Measurements from ENCODE around the gene AP4M1. TPM values are rescaled to one million over a fixed set of nuclear protein-coding genes. Genes with fewer than 3 reads are reported as not detected.
A peak's percentile ranks its signal among the peaks of the same experiment; 100 is the strongest.

Gene AP4M1
- total and polyA plus RNA-seq, 9 of the 15 experiments (the other 6 are each of a cell fraction or from before 2014, with no cell fraction given), result 1.3 to 30.9 (median 14.1) TPM

DNA sequence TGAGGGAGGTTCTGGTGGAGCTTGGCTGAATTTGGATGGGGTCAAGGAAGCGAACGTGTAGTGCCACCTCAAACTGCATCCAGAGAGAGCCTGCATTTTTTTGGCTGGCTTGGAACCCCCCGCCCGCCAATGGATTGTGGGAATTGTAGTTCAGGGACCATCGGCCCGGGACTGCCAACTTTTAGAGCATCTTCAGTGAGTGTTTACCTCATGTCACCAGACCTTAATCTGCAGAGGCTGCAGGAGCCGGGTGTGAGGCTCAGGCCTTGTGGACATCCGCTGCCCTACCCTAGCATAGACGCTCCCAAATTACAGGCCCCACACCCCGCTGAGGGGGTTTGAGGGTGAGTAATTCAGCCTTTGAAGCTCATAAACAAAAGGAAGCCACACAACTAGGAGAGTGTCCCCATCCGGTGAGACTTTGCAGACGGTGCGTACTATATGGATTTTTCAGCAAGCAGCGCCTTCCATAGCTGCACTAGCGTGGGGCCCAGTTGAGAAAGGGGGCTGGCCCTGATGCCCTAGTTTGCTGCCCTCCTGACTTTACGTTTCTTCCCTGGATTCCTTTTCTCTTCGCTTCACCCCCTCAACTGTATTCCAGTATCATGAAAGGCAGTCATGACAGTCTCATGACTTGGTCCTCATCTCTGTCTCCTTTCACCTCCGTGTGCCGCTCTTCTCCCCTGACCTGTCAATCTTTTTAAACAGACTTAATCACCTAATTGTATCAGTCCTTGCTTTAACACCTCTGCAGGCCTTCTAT lies 18.7 kb downstream of the AP4M1 start (continued):
- TF ChIP-seq HMG20A (CRISPR knock-in tag; conservative IDR thresholded peaks at IDR 0.05), result no peak
- no peak for TF ChIP-seq NR3C1 (CRISPR knock-in tag; IDR thresholded peaks at IDR 0.05)
- TF ChIP-seq TCF7L2 (IDR thresholded peaks at IDR 0.05; ENCODE audit: low read depth, low read length), result no peak
- no peak for TF ChIP-seq MAZ (CRISPR knock-in tag; conservative IDR thresholded peaks at IDR 0.05 in 1 of 2, IDR thresholded peaks at IDR 0.05 in 1 of 2)
- peak; percentile 59; the same call in 1 of the 2 replicates for TF ChIP-seq SMARCA5 (IDR thresholded peaks at IDR 0.05)
- TF ChIP-seq LCOR (CRISPR knock-in tag; IDR thresholded peaks at IDR 0.05), result peak; percentile 55; the same call in 1 of the 2 replicates
- no peak for TF ChIP-seq KHSRP (IDR thresholded peaks at IDR 0.05)
- TF ChIP-seq SNRNP70 (optimal IDR thresholded peaks at IDR 0.05; ENCODE audit: low read depth, low read length), result no peak
- no peak for TF ChIP-seq PYGO2 (tag; IDR thresholded peaks at IDR 0.05)
- TF ChIP-seq RBFOX2 (IDR thresholded peaks at IDR 0.05; ENCODE audit: low read depth, low read length), result no peak
- TF ChIP-seq ZKSCAN8 (CRISPR knock-in tag; IDR thresholded peaks at IDR 0.05), result 0 out of 2 replicates have a peak, but pooled peaks have one; percentile 6
- TF ChIP-seq NR1H2 (CRISPR knock-in tag; IDR thresholded peaks at IDR 0.05), result no peak
- TF ChIP-seq FOXJ3 (CRISPR knock-in tag; IDR thresholded peaks at IDR 0.05), result no peak
- TF ChIP-seq PKNOX1 (IDR thresholded peaks at IDR 0.05), result peak; percentile 79
- TF ChIP-seq, protein P1, sequence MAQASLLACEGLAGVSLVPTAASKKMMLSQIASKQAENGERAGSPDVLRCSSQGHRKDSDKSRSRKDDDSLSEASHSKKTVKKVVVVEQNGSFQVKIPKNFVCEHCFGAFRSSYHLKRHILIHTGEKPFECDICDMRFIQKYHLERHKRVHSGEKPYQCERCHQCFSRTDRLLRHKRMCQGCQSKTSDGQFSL (CRISPR knock-in tag; IDR thresholded peaks at IDR 0.05), result no peak; the same call in 1 of the 2 replicates
- TF ChIP-seq, protein P1 (tag; IDR thresholded peaks at IDR 0.05), result peak in 1 of 2 experiments; percentile 18; a peak in 1 of 4 replicates
- TF ChIP-seq, protein P2, sequence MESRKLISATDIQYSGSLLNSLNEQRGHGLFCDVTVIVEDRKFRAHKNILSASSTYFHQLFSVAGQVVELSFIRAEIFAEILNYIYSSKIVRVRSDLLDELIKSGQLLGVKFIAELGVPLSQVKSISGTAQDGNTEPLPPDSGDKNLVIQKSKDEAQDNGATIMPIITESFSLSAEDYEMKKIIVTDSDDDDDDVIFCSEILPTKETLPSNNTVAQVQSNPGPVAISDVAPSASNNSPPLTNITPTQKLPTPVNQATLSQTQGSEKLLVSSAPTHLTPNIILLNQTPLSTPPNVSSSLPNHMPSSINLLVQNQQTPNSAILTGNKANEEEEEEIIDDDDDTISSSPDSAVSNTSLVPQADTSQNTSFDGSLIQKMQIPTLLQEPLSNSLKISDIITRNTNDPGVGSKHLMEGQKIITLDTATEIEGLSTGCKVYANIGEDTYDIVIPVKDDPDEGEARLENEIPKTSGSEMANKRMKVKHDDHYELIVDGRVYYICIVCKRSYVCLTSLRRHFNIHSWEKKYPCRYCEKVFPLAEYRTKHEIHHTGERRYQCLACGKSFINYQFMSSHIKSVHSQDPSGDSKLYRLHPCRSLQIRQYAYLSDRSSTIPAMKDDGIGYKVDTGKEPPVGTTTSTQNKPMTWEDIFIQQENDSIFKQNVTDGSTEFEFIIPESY (CRISPR knock-in tag; IDR thresholded peaks at IDR 0.05), result no peak
- no peak for TF ChIP-seq NR4A1 (CRISPR knock-in tag; IDR thresholded peaks at IDR 0.05)
- TF ChIP-seq NR4A1 (tag; IDR thresholded peaks at IDR 0.05), result 0 out of 2 replicates have a peak, but pooled peaks have one; percentile 28
- TF ChIP-seq FOXA3 (CRISPR knock-in tag; conservative IDR thresholded peaks at IDR 0.05 in 1 of 2, IDR thresholded peaks at IDR 0.05 in 1 of 2), result no peak
- no peak for TF ChIP-seq NR2C1 (IDR thresholded peaks at IDR 0.05)
- peak; percentile 25; the same call in 1 of the 2 replicates for TF ChIP-seq NR2C1 (tag; IDR thresholded peaks at IDR 0.05)
- no peak for TF ChIP-seq SNIP1 (IDR thresholded peaks at IDR 0.05; ENCODE audit: low read depth)
- TF ChIP-seq XRCC3 (IDR thresholded peaks at IDR 0.05), result no peak
- TF ChIP-seq ZNF23 (CRISPR knock-in tag; IDR thresholded peaks at IDR 0.05), result no peak
- 0 out of 2 replicates have a peak, but pooled peaks have one; percentile 9 for TF ChIP-seq ESRRA (IDR thresholded peaks at IDR 0.05; ENCODE audit: borderline replicate concordance, low read depth)
- TF ChIP-seq ZNF165 (CRISPR knock-in tag; IDR thresholded peaks at IDR 0.05; ENCODE audit: borderline replicate concordance), result no peak

All from K562 (cell line).